ENCODE measurements around the gene SVOPL.
"Not testable (repeated sequence)": the region's sequence is repeated elsewhere in the genome, so short reads cannot be mapped to it uniquely, and the experiment has no call there.

Gene SVOPL

GRCh38 chr7:138700857-138701536 is at the start of gene SVOPL:
SVOPL (minus strand) TSS chr7:138701362; CDS start chr7:138679045, 22,317 bp downstream.
- no peak for DNase-seq (ENCODE audit: low spot score)

- DNase-seq (ENCODE audit: low spot score) = no peak
Measured at GRCh38 chr7:138750473-138750872, 49.3 kb upstream of the SVOPL start.

- DNase-seq (ENCODE audit: low spot score) = no peak
Measured at GRCh38 chr7:138749960-138750359, 48.8 kb upstream of the SVOPL start.

GRCh38 chr7:138748666-138749065 is 47.5 kb upstream of the SVOPL start:
- DNase-seq (ENCODE audit: low spot score) = no peak

GRCh38 chr7:138746073-138746472 is 44.9 kb upstream of the SVOPL start:
- no peak for DNase-seq (ENCODE audit: low spot score)

GRCh38 chr7:138745189-138745588 is 44.0 kb upstream of the SVOPL start:
- no peak for DNase-seq (ENCODE audit: low spot score)

GRCh38 chr7:138741453-138741735 is 40.2 kb upstream of the SVOPL start:
- DNase-seq (ENCODE audit: low spot score) = no peak

GRCh38 chr7:138739859-138740258 is 38.7 kb upstream of the SVOPL start:
- no peak for DNase-seq (ENCODE audit: low spot score)

GRCh38 chr7:138738551-138739335 is 37.6 kb upstream of the SVOPL start:
- peak; percentile 86 for DNase-seq (ENCODE audit: low spot score)

- no peak for DNase-seq (ENCODE audit: low spot score)
Measured at GRCh38 chr7:138738114-138738513, 37.0 kb upstream of the SVOPL start.

GRCh38 chr7:138735399-138735798 is 34.2 kb upstream of the SVOPL start:
- no peak for DNase-seq (ENCODE audit: low spot score)

GRCh38 chr7:138731733-138732132 is 30.6 kb upstream of the SVOPL start:
- not testable (repeated sequence) for DNase-seq (ENCODE audit: low spot score)

- DNase-seq (ENCODE audit: low spot score) = no peak
Measured at GRCh38 chr7:138729444-138729843, 28.3 kb upstream of the SVOPL start.

GRCh38 chr7:138727336-138728099 is 26.4 kb upstream of the SVOPL start:
- no peak for DNase-seq (ENCODE audit: low spot score)

- DNase-seq (ENCODE audit: low spot score) = no peak
Measured at GRCh38 chr7:138726288-138726687, 25.1 kb upstream of the SVOPL start.

GRCh38 chr7:138720286-138720685 is 19.1 kb upstream of the SVOPL start:
- DNase-seq (ENCODE audit: low spot score) = no peak

- DNase-seq (ENCODE audit: low spot score) = no peak
Measured at GRCh38 chr7:138716889-138717288, 15.7 kb upstream of the SVOPL start.

- no peak for DNase-seq (ENCODE audit: low spot score)
Measured at GRCh38 chr7:138713191-138713590, 12.0 kb upstream of the SVOPL start.

- no peak for DNase-seq (ENCODE audit: low spot score)
Measured at GRCh38 chr7:138712652-138713051, 11.5 kb upstream of the SVOPL start.

GRCh38 chr7:138710536-138711385 is 9.6 kb upstream of the SVOPL start:
- no peak for DNase-seq (ENCODE audit: low spot score)

GRCh38 chr7:138705167-138705566 is 4.0 kb upstream of the SVOPL start:
- DNase-seq (ENCODE audit: low spot score) = no peak

GRCh38 chr7:138701537-138701923 is 368 bp upstream of the SVOPL start:
- DNase-seq (ENCODE audit: low spot score) = no peak

Measured in SW480 (cell line).